ENCODE measurements around the gene GALNT13.

Gene GALNT13

DNA sequence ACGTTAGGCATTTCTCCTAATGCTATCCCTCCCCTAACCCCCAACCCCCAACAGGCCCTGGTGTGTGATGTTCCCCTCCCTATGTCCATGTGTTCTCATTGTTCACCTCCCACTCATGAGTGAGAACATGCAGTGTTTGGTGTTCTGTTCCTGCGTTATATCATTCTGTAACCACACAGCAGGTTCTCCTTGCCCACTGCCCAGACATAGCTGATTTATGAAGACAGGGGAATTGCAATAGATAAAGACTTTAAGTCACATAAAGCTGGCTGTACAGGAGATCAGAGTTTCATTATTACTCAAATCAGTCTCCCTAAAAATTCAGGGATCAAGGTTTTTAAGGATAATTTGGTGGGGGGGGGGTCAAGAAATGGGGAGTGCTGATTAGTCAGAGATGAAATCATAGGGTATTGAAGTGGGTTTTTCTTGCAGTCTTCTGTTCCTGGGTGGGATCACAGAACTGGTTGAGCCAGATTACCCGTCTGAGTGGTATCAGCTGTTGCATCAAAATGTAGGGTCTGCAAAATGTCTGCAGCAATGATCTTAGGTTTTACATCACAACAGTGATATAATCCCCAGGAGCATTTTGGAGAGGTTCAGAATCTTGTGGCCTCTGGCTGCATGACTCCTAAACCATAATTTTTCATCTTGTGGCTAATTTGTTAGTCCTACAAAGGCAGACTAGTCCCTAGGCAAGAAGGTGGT lies 434.7 kb downstream of the GALNT13 start:
- DNase-seq (ENCODE audit: low read depth in 2 of 2) = no peak

DNA sequence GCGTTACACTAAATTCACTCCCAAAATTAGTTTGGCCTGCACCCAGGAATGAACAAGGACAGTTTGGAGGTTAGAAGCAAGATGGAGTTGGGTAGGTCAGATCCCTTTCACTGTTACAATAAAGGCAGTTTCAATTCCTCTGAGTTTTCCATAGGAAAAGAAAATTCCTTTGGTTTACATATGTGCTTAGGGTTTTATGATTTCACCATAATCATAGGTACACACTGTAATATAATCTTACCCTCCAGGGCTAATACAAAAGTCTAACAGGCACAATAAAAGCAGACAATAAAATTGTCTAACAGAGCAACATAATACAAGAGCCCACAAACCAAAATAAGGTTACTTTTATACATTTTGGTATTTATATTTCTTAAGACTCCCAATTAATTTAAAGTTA lies 435.3 kb downstream of the GALNT13 start:
- DNase-seq (ENCODE audit: low read depth in 2 of 2) = no peak

DNA sequence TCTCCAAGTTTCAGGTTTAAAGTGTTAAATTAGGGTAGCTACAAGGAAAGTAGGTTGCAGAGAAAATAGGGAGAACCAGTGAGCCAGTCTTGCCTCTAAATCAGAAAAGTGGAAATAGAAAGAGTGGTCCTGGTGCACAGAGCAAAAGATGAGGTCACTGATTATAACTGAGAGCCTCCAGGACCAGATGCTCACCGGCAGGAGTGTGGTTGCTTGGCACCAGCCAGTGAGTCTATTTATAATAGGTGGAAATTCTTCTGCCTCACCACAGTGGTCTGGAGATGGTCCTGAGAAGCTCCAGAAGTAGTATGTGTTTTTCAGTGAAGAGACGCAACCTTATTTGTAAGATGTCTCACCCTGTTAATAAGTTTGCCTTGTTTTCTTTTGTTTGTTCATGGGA lies 452.9 kb downstream of the GALNT13 start:
- no peak for DNase-seq (ENCODE audit: low read depth in 2 of 2)

DNA sequence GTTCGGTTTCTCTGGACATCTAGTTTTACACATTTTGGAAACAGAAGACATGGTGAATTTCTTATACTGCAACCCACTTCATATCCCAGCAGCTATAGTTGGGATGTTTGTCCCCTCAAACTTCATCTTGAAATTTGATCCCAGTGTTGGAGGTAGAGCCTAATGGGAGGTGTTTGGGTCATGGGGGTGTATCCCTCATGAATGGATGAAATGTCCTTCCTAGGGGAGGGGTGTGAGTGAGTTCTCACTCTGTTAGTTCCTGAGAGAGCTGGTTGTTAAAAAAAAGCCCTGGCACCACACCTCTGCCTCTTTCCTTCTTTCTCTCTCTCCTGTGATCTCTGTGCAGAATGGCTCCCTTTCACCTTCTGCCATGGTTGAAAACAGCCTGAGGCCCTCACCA lies 457.8 kb downstream of the GALNT13 start:
- no peak for DNase-seq (ENCODE audit: low read depth in 2 of 2)

DNA sequence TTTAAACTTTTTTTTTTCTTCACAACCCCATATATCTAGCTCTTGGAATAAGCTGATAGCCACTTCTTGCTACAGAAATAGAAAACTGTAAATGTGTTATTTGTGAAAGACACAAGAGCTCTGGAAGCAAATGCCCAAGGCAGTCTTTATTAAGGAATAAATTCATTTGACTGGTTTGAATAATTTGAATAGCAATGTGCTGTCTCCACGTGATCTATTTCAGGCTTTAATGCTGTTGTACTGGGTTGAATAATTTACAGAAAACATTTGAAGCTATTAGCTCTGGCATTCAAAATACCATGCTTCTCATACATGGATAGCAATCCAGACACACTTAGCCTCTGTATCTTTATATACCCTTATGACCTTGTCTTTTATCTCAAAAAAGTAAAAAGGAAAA lies 460.1 kb downstream of the GALNT13 start:
- no peak for DNase-seq (ENCODE audit: low read depth in 2 of 2)

DNA sequence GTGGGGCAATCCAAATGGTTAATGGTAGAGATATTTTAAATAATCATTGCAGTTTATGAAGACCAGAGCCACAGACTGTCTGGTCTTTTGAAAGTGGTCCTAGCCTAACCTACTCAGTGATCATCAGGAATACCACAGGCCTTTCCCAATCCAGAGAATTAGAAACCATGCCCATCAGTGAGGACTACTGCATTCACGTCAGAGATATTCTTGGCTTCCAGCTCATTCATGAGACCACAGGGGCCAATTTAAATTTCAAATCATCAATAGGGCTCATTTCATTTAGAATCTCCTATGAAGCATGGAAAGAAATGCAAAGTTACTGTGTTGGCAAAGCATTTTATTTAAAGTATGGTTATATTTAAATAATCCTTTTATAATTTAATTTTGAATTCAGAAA lies 464.5 kb downstream of the GALNT13 start:
- DNase-seq (ENCODE audit: low read depth in 2 of 2) = no peak

DNA sequence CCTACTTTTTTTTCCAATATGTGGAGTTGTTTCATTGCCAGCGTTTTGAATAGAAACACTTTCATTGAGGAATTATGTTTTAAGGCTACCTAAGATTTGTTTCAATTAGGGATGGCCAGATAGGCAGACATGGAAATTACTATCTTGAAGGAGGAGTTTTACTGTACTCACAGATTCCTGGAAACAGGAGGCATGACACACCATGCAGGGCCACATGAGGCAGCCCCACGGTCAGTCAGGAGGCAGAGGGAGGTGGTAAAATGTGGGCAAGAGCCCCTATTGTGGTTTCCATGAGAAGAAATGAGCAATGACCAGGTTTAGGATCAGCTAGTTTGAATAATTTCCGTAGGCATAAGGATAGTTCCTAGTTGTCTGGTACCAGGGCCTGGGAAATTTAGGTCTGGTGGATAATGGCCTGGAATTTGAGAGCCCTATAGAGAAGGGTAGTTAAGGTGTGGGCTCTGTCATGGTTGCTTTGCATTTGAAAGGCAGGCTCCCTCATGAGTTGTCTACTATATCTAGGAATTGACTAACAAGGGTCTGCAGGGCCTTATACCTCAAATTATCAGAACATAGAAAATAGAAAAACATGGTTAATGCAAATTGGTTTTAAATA lies 466.7 kb downstream of the GALNT13 start:
- DNase-seq (ENCODE audit: low read depth in 2 of 2) = no peak

DNA sequence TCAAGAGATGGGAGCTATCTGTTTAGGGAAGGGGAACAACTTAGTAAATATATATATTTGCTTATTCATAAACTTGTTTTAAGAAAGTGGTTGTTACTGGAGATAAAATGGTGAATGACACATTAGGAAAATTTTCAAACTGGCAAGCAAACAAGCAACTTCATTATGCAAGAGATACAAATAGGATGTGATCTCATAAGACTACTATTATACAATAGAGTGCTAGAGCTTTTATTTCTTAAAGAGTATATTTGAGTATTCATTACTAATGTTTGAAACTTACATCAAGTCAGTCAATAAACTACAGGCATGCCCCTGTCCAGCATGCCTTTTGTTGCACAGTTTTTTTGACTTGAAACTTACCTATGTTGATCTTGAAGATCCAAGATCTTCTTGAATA lies 471.6 kb downstream of the GALNT13 start:
- DNase-seq (ENCODE audit: low read depth in 2 of 2) = no peak

DNA sequence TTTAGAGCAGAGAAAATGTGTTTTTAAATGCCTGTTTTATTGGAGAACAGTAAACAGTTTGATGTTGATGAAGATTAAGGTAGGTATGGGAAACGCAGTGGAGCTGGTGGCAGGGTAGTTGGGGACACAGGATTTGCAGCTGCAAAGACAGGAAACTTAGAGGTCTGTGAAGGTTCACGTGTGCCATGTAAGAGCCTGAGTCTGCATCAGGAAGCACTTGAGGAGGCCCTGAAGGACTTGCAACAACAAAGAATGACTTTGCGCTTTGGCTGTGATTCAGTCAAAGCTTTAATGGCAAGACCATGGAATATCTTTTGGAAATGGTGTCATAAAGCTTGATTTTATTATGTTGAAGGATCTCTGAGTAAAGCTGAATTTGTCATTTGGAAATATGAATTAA lies 479.2 kb downstream of the GALNT13 start:
- no peak for DNase-seq (ENCODE audit: low read depth in 2 of 2)

DNA sequence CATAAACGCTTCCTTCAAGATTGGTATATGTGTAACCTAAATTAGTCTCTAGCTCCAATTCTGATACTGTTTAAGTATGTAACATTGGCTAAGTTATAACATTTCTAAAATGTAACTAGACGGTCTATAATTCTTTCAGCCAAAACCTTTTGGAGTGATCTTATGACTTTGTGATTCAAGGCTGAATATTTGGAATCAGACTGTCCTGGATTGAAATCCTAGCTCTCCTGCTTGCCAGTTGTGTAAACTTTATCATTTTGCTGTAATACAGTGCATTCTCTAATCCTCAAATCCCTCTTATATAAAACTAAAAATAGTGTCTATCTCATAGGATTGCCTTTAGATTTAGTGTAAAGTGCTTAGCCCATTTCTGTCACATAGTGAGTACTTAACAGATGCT lies 489.6 kb downstream of the GALNT13 start:
- DNase-seq (ENCODE audit: low read depth in 2 of 2) = no peak

DNA sequence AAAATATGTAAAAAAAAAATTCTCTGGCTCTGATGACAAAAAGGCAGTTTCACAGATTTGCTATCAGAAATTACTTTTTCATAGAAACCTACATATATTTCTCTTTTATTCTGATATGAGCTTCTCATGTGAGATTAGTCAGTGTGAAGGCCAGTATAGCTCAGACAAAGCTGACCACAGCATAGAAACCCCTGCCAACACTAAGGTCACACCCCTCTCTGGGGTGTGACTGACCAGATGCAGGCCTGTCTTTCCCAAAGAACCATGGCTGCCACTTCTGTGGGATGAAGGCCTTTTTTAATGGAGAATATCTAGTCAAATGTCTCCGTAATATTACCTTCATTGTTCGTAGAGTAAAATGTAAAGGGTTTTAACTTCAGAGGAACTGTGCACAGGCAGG lies 496.4 kb downstream of the GALNT13 start:
- no peak for DNase-seq (ENCODE audit: low read depth in 2 of 2)

DNA sequence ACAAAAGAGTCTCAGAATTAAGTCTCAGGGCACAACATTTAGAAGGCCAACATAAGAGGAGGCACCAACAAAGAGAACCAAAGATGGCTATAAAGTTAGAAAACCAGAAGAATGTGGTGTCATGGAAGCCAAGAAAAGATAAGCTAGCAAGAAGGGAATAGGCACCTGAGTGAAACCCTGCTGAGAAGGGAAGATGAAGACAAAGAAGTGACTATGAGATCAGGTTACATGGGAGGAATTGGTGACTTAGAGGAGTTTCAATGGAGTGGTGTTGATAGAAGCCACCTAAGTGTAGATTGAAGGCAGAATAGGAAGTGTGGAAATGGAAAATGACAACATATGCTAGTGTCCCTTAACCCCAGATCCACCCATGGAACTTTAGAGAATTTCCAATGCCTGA lies 499.2 kb downstream of the GALNT13 start:
- no peak for DNase-seq (ENCODE audit: low read depth in 2 of 2)

DNA sequence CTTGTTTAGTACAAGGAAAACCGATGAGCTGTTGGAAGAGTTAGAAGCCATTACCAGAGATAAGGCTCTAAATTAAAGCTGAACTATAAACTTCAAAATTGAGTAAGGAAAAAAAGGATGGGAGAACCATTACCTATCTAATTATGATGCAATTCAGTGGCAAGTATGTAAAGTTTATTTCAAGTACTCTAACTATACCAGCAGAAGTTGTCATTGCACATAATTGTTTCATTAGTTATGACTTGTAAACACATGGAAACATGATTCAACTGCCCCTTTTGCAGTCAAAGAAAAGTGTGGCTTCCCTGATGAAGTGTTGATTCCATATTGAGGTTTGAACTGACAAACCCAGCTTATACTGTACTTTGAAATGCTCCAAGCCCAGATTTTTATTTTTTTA lies 502.7 kb downstream of the GALNT13 start:
- no peak for DNase-seq (ENCODE audit: low read depth in 2 of 2)

DNA sequence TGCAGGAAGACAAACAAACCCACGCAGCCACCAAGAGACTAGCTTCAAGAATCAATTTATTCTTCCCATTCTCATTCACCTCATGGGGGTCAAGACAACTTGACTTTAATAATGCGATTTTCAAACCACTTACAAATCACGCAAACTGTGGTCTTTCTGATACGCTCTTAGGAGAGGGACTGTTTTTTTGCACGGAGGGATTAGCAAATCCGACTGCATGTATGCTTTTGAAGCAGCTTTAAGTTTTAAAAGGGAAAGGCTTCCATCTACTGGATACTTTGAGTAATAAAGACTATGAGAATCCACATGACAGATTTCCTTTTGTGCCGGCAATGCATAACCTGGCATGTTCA lies 503.8 kb downstream of the GALNT13 start:
- DNase-seq (ENCODE audit: low read depth in 2 of 2) = no peak

DNA sequence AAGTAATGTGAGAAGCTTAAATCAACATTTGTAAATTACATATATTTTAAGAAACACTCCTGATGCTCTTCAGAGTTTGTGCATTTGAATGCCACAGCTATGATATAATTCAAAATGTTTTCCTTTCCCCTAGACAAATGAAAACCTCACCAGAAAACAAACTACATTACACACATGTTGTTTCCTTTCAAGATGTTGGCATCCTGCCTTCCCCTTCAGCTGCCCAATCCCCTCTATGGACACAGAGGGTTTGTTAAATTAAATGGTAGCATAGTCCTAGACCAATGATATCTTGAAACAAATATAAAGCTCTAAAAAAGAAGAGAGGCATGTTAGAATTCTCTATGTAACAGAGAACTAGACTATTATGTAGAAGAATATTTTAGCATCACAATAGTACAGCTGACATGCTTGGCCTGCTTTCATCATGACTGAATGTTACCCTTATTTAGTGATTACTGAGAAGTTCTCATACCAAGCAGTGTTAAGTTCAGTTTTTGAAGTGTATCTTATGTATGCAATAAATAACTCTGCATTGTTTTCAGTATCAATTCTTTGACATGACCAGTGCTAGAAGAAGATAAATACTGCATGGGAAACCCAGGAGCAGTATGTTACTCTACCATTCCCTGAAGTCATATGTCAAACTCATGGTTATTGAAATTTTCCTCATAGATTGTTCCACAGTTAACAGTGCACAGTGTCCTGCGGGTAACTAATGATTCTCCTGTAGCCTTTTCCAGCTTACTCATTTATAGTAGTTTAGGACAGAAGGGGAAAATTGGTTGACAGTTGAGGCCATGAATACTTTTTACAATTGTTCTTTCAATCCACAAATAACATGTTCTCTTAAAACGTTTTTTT lies 510.4 kb downstream of the GALNT13 start:
- DNase-seq (ENCODE audit: low read depth in 2 of 2) = no peak

DNA sequence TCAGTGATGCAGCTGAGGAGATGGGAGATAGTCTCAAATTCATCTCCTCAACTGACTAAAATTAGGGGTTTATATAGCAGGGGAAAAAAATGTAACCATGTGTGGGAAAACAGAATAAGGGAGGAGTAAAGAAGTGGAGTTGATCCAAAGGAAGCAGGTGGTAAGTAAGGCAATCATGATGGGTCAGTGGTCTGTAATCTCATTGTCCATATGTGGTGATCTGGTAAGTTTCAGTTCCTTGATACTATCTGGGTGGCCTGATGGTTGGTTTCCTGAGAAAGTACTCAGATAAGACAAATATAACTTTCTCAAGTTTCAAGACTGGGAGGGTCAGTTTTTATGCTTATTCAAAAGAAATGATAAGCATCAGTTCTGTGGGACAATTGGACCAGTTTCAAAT lies 514.5 kb downstream of the GALNT13 start:
- no peak for DNase-seq (ENCODE audit: low read depth in 2 of 2)

DNA sequence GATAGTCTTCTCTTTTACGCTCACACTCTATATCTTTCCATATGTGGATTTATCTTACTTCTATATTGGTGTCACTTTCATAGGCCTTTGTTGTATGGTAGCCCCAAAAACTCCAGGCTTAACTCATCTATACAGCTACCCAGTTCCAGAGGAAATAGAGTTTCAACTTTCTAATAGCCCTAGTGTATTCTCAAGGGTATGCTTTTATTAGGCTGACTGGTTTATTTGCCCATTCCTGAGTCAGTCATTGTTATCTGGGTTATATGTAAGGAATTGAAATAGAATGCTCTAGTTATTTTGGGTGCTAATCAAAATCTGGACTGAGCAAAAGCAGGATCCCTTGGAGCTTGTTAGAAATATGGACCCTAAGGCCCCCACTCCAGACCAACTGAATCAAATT lies 519.3 kb downstream of the GALNT13 start:
- no peak for DNase-seq (ENCODE audit: low read depth in 2 of 2)

DNA sequence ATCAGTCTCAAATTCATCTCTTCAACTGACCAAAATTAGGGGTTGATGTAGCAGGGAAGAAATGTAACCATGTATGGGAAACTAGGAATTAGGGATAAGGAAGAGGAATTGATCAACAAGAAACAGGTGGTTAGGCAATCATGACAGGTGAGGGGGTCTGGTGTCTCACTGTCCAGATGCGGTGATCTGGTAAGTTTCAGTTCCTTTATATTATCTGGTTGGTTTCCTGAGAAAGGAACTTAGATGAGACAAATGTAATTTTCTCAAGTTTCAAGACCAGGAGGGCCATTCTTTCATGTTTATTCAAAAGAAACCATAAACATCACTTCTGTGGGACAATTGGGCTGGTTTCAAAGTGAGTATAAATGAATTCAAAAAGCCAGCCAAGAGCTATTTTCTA lies 520.5 kb downstream of the GALNT13 start:
- no peak for DNase-seq (ENCODE audit: low read depth in 2 of 2)

DNA sequence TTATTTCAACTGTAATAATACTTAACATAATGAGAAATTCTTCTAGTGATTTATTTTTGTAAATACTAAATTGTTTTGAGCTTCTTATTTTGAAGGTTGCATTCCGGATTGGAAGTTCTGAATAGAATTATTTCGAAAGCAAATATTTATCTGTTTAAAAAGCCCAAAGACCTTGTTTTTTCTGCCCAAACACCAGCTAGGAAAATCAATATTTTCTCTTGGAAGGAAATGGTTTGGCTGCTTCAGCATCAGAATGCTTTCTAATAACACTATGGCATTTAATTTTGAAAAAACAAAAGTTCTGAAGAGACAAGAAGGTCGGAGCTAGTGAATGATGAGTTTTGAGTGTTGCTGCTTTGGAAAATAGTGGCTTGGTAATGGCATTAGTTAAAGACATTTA lies 522.9 kb downstream of the GALNT13 start:
- no peak for DNase-seq (ENCODE audit: low read depth in 2 of 2)

DNA sequence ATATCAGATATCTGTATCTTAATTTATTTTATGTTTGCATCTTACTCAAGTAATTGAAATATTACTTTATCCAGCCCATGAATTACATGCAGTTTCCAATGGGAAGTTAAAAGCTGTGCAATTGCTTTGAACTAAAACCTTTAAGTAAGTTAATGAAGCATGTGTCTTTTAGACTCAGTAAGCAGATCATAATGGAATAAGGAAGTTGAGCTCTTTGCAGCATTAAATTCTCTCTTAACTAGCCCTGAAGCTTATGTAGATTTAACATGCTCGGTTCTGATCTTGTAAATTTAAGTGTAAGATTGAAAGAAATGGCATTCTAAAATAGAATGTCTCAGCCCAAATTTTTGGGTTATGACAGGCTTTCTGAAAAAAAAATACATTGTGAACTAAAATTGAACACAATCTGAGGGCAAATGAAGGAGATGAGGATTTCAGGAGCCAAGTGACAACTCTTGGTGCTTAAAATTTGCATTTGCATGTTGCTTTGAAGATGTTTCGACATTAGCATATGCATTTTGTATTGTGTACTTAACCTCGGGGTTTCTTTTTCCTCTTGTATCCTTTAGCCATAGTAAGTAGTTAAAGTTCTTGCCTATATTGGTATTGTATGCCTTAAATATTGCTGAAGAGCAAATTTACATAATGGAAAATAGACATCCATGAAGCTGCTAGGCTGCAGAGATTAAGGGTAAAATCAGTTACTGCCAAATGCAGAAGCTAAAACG lies 529.0 kb downstream of the GALNT13 start:
- no peak for DNase-seq (ENCODE audit: low read depth in 2 of 2)

DNA sequence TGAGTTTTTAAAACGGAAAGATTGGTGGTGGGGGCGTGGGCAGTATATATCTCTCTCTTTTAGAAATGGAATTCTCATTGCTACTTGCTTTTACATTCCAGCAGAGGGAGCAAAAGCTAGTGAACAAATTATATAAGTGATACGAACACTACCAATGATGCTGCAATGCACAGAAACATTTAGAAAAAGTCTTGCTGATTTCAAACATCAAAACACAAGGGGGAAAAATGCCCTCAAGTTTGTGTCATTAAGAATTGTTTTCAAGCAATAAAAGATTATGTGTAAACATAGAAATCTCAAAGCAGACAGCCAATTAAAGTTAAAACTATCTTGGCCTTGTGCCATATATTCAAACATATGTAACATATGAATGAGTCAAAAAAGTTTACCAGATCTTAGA lies 530.5 kb downstream of the GALNT13 start:
- DNase-seq (ENCODE audit: low read depth in 2 of 2) = no peak

DNA sequence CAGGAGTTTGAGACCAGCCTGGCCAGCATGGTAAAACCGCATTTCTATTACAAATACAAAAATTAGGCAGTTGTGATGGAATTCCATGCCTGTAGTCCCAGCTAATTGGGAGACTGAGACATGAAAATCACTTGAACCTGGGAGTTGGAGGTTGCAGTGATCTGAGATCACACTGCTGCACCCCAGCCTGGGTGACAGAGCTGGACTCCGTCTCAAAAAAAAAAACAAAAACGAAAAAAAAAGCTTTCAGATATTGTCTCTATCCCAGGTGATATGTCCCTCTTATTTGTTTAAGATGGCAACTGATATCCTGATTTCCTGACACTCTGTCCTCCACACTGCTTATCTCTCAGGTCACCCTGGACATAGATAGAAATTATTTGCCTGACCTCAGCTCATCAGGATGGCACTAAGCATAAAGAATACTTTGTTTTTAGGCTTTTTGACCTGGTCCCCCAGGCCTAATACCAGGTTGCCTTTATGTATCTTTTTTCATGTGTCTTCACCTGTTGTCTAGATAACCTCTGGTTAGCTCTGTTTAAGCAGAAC lies 531.6 kb downstream of the GALNT13 start:
- no peak for DNase-seq (ENCODE audit: low read depth in 2 of 2)
